HG03045 (cell line): ENCODE results near the gene SH2D2A.

ENCODE experiments used
- ATAC-seq: cut with Tn5 transposase; IDR thresholded peaks from one replicate; pipeline ENCODE4 v1.9.1; 2021; ENCODE audit warnings: mild to moderate bottlenecking, moderate library complexity; ENCODE audit not compliant: unreplicated experiment

SH2D2A gene

DNA sequence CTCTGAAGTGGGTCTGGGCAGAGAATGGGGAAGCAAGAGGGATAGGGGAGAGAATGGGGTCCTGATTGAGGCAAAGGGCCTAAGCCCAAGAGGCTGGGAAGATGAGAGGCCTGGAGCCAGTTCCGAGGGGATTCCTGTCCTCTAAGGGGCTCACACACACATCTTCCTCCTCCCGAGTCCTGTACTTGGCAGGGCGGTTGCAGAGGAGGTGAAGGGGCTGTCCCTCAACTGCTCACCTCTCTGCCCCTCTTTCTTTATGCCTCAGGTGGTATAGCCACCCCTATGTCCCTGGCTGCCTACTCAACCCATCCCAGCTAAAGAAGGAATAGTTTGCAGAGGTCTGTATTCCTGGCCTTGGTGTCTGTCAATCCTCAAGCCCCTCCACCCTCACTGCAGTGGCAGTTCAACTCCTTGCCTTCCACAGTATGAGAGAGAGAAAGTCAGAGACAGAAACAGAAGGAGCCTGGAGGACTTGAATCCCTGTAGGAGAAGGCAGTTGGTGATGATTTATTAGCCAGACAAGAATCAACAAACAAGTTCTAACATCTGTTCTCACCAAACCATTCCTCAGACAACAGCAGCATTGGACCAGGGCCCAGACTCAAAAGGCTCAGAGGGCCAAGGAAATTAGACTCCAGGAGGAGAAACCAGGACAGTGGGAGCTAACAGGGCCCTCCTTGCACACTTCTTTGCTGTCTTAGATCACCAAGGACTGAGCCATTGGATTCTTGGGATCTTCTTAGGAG is 10.7 kb downstream of the SH2D2A start:
- no peak for ATAC-seq

DNA sequence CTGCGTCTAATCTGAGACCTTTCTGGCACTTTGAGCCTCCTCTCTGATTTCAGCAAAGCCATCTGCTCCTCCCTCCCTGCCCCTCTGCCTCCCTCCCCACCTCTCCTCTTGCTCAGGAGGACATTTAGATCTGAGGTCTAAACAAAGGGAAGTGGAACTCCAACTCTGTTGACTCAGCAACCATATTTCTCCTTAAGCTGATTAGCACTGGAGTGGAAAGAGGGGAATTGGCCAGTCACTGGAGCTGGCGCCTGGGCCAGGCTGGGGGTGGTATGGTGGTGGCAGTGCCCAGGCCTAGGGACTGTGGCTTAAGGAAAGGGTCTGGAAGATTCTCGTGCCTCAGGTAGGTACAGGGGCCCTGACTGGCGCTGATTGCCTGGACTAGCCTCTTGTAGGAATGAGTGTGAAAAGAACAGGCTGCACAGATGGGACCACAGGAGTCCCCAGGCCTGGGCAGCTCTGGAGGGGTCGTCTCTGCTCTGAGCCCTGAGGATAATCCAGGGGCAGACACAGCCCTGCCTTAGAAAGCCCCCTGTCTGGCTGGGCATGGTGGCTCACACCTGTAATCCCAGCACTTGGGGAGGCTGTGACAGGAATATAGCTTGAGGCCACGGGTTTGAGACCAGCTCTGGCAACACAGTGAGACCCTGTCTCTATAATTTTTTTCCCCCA is 11.9 kb downstream of the SH2D2A start:
- no peak for ATAC-seq

DNA sequence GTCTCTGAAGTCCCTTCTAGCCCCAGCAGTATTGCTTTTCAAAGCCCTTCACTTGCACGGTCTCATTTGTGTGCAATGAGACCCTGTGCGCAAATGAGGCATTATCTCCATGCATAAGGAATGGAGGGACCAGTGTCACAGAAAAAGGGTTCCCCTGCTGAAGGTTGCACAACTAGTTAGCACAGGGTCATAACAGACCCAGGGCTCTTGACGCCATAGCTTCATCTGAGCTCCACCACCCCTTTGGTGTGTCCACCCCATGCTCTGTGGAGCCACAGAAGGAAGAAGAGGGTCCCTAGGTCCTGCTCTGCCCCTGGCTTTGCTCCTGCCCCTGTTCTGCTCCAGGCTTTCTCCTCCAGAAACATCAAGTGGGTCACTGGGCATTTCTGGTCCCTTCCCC is 12.6 kb downstream of the SH2D2A start:
- no peak for ATAC-seq

DNA sequence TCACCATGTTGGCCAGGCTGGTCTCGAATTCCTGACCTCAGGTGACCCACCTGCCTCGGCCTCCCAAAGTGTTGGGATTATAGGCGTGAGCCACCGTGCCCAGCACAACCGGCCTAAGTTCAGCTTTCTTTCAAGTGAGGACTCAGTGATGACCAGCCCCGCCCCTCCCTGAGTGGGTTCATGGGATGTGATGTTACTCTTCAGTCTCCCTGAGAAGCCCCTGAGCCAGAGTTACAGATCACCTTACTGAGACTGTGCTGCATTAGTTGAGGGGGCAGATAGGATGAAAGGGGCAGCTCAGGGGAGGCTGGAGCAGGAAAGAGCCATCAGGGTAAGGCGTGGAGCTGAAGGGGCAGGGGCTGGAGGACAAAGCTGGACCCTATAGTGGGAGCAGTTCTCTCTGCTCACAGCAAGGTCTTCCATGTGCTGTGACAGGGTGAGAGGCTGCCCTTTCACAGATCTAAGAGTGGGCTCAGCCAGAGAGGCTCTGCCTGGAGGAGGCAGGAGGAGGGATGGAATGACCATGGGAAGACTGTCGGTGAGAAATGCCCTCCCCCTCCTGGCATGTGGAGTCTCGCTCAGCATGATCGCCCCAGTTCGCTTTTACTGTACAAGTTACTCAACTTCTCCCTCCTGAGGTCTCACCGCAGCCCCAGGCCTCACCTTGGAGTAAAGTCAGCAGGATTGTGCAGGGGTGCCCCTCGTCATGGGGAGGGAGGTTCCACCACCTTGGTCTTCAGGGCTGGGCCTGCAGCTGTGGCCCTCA is 13.4 kb downstream of the SH2D2A start:
- ATAC-seq, result no peak

DNA sequence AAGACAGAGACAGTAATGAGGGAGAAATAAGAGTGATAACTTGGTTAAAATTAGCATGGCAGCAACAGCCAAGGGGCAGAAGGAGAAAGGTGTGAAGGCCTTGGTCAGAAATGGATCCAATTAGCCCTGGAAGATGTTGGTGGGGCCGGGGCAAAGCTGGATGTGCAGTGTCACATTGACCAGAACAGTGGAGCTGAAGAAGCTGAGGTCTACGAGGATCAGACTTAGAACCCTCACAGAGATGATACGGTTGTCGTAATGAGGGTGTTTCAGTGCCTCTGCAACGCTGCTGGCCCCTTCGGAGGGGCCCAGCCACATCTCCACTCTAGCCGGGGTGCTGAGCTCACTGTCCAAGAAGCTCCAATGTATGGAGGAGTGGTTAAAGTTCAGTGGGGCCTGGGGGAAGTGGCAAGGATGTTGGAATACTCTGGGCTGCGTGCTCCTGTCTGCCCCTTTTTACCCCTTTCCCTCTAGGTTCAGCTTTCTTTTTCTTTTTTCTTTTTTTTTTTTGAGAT is 14.2 kb downstream of the SH2D2A start:
- ATAC-seq, result no peak

DNA sequence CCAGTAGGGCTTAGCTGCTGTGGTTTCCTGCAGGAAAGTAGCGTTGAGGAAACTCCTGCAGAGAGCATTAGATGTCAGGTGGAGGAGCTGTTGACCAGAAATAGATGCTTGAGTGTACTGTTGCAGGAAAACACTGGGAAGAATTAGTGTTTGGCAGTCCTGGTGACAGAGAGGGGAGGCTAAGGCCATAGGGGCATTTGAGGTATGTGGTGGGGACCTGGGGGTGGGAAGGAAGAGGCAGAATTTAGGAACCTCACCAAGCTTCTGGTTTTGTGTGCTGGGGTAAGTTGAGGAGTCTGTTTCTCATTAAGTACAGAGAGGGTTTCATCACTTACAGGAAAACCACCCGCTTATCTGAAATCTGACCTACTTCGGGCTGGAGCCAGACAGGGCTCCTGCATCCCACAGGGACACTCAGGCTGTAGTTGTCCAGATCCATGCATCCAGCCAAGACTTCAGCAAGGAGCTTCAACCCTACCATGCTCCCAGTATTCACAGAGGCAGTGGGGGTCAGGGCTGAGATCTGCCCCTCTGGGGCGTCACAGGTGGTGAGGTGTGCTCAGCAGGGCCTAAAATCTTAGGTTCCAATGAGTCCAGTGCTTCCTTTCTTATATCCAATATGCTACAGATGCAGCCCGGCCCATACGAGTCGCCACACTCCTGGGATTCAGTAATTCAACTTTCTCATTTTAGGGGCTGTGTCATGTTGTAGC is 15.1 kb downstream of the SH2D2A start:
- no peak for ATAC-seq

DNA sequence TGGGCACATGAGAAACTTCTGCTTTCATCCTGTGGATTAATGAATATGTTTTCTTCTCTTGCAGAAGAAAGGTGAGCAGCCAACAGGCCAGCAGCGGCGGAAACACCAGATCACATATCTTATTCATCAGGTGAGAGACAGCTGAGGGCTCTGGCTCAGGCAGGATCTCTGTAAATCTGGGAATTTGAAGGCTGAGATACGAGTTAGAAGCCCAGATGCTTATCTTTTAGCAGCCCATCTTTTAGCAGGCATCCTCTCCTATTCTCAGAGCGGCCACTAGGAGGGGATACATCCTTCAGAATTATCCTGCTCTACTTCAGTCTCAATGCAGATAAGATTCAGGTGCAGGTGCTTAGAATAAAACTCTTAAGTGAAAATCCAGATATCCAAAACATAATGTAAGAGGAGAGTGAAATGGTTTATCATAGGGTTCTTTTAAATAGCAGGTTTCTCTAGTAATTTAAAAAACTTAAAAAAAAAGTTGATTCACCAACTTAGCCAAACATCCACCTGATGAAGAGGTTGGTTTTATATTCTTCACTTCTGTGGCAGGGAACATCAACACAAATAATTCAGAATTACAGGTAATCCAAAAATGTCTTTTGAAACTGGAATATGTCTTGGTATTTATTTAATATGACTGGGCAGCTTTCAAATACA is 19.3 kb downstream of the SH2D2A start:
- ATAC-seq, result no peak

DNA sequence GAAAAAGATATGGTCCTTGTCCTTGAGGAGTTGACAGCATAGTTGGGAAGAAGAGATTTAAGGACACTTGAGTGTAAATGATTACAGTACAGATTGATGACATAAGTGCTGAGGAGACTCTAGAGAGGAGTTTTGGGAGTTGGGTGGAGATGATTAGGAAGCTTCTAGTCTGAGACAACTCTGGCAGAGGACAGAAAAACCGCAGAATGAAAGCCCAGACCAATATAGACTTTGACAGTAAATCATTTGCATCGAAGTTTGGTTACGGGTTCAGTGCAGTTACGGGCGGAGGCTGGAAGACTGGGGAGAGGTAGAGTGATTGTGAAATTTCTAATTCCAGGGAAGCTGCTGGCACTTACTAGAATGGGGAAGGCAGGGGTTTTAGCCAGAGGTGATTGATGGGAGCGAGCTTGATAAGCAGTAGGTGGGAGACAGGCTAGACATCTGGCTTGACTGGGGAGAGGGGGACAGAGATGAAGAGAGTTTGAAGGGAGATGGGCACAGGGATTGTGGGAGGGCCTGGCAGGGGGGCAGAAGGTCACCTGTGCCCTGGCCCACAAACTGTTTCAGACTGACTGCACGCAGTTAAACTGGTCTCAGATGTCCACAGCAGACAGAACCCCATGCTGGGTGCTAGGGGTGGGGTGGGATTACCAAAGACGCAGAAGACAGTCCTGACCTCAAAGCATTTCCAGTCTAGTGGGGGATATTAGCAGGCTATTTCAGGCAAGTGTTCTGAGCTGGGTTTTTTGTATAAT is 20.1 kb downstream of the SH2D2A start:
- ATAC-seq, result no peak

DNA sequence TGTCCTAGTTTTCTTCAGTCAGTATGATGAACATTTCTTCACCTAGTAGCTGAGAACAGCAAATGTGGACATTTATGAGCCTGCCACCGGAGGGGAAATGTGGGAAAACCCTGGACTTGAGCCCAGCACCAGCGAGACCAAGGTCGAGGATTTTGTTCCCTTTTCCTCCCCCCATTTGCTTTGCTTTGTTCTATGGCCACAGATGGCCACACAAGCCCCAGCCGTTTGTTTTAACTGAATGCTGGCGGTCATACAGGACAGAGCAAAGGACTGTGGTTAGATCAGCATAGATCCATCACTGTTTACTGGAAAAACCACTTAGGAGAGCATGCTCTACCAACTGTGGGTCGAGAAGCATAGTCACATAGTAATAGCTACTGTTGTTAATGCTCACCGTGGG is 20.9 kb downstream of the SH2D2A start:
- ATAC-seq, result no peak

DNA sequence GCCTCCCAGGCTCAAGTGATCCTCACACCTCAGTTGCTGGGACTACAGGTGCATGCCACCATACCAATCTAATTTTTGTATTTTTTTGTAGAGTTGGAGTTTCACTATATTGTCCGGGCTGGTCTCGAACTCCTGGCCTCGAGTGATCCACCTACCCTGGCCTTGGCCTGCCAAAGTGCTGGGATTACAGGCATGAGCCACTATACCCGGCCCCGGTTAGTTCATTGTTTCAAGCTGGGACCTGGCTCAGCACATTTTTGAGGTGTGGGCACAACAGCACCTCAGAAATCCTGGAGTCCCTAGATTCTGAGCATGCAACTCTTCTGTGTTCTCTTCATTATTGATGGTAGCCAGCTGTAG is 21.3 kb downstream of the SH2D2A start:
- ATAC-seq, result no peak

DNA sequence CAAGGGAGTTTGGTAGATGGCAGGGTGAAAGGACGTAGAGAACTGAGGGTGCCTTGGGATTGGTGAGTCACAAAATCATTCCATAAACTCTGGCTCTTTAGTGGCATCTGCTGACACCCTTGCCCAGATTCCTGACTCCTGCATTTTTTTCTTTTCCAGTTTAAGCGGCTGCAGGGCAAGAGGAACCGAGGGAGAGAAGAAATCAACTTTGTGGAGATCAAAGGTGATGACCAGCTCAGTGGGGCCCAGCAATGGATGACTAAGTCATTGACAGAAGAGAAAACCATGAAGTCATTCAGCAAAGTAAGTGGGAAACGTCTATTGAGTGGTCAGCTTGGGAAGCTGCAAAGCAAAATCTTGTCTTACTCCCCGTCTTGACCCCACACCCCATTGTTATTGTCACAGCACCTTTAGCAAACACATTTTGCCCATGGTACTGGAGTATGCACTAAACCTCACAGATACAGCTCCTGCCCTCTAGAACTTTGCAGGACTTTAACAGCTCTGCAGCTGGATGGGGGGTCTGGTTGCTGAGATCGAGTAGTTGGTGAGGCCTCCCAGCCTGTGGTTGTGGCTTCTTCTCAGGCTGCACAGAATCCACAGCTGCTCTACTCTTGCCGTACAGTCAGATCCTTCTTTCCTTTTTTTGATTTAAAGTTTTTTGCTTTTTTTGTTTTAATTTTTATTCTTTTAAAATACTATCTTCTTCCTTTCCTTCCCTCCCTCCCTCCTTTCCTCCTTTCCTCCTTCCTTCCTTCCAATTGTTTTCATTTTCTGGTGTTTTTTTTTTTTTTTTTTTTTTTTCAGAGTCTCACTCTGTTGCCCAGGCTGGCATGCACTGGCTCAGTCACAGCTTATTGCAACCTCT is 21.9 kb downstream of the SH2D2A start:
- ATAC-seq, result no peak

DNA sequence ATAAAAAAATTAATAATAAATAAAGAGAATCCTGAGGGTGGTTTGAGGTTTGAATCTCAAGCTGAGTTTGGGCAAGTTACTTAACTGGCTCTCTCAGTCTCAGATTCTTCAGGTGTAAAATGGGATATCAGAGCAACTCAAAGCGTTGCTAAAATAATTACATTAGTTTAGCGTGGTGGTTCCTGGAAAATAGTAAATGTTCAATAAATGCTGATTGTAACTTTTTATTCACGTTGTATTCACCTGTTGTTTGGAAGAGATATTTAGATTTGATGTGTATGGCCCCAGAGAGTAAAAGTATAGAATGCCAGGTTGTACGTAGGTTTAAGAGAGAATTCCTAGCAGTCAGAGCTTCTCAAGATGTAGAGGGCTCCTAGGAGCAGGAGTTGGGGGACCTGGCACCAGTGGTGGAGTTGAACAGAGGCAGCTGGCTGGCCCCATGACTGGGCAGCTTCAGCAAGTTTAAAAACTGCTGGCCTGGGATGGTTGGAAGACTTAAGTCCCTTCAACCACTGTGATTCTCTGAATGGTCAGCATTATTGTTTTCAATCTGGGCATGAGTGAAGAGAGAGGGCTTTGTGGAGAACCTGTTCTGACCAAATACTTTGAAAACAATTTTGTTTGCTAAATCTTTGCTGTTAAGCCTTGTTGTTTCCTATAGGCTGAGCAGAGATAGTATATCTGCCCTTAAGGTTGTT is 26.9 kb downstream of the SH2D2A start:
- ATAC-seq, result no peak

DNA sequence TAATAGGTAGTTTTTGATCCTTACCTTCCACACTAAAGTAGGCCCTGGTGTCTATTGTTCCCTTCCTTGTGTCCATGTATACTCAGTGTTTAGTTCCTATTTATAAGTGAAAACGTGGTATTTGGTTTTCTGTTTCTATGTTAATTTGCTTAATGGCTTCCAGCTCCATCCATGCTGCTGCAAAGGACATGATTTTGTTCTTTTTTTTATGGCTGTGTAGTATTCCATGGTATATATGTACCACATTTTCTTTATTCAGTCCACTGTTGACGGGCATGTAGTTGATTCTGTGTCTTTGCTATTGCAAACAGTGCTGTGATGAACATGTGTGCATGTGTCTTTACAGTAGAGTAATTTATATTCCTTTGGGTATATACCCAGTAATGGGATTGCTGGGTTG is 28.5 kb downstream of the SH2D2A start:
- no peak for ATAC-seq

DNA sequence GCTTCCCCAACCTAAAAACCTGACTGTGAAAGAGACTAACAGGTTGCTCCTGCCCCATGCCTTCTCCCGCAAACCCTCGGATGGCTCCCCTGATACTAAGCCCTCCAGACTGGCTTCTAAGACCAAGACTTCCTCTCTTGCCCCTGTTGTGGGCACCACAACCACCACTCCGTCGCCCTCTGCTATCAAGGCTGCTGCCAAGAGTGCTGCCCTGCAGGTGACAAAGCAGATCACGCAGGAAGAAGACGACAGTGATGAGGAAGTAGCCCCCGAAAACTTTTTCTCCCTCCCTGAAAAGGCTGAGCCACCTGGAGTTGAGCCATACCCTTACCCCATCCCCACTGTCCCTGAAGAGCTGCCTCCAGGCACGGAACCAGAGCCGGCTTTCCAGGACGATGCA is 30.0 kb downstream of the SH2D2A start:
- ATAC-seq, result no peak

DNA sequence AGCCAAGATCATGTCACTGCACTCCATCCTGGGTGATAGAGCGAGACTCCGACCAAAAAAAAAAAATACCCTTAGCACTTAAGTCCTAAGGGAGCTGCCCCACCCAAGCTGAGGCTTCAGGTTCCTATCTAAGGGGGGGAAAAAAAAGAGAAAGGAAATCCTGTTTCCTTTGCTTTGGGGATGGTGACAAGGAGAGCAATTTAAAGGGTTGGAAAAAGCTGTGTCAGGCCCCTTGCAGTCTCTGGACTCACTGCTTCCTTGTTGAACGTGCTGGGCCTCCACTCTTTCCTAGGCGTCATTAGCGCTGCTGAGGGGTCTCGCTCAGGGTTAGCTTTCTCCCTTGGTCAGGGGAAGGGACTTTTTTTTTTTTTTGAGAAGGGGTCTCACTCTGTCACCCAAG is 31.2 kb downstream of the SH2D2A start:
- no peak for ATAC-seq

DNA sequence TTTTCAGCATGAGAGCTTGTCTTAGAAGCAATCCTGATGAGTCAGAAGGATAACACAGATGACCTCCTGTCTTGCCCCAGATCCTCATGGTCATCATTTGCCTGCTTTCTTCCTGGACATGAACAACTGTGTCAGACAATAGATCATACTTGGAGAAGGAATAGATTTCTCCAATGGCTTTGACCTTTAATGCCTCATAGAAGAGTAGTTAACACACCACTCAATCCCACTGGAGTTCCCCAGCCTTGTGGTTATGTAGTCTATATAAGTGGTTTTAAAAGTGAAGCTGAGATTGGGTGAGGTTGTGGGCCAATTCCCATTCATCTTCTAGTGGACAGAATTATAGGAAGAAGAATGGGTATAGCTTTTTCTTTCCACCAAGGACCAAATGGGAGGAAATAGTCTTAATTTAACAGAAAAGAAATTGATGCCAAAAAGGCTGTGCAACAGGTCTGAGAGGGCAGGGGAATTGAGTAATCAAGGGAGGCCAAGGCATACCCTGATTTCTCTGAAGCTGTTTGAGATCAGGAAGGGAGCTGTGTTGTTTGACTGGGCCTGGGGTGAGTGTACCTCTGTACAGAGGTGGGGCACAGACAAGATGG is 35.0 kb downstream of the SH2D2A start:
- ATAC-seq, result no peak

DNA sequence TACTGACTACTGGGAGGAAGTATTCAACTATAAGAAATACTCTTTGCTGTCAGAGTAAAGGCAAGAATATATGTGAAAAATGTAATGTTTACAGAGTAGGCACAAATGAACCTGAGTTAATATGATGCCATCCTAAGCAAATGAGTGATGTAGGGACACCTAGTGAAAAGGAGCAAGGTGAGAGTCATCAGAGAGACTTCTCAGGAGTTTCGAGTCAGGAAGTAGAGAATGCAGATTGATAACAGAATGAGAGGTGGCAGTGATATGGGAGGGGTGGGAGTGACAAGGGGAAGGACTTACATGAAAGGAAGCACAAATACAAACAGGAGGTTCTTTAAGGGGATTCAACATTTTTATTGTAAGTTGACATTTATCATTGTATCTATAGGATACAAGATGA is 39.1 kb downstream of the SH2D2A start:
- no peak for ATAC-seq

DNA sequence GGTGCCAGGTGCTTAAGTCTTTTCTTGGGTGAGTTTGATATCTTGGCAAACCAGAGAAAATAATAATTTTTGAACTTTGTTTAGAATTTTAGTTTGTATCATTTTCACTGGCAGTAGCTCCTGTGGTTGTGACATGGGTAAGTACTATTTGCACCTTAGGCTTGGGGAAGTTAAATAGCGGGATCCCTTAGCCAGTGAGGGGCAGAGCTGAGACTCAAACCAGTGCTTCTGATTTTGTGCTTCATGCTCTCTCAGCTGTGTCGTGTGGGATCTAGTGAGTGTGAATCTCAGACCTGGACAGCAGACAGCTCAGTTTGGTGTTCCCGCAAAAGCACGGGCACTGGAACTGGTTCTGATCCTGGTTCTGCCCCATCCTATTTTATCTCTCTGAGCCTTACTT is 39.7 kb downstream of the SH2D2A start:
- no peak for ATAC-seq
